ENCODE data around the gene DMD.

DNA sequence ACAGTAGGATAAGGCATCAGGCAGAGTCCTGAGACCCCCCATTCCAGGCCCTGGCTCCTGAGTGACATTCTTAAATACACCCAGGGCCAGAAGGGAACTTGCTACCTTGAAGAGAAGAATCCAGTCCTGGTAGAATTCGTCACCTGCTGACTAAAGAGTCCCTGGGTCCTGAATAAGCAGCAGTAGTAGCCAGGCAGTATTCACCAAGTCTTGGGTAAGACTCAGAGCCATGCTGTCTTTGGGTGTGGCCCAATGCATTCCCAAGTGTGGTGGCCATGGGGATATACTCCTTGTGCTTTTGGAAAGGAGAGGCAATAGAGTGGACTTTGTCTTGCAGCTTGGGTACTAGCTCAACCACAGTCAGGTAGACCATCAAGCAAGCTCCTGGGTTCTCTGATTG, 359.1 kb downstream of the DMD start:
- TF ChIP-seq, protein P1, sequence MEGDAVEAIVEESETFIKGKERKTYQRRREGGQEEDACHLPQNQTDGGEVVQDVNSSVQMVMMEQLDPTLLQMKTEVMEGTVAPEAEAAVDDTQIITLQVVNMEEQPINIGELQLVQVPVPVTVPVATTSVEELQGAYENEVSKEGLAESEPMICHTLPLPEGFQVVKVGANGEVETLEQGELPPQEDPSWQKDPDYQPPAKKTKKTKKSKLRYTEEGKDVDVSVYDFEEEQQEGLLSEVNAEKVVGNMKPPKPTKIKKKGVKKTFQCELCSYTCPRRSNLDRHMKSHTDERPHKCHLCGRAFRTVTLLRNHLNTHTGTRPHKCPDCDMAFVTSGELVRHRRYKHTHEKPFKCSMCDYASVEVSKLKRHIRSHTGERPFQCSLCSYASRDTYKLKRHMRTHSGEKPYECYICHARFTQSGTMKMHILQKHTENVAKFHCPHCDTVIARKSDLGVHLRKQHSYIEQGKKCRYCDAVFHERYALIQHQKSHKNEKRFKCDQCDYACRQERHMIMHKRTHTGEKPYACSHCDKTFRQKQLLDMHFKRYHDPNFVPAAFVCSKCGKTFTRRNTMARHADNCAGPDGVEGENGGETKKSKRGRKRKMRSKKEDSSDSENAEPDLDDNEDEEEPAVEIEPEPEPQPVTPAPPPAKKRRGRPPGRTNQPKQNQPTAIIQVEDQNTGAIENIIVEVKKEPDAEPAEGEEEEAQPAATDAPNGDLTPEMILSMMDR (conservative IDR thresholded peaks at IDR 0.05 in 1 of 2, IDR thresholded peaks at IDR 0.05 in 1 of 2; ENCODE audit: low read depth in 1 of 2, low read length in 2 of 2) = no peak
- no peak for TF ChIP-seq EZH2 (IDR thresholded peaks at IDR 0.05; ENCODE audit: low read length, missing control alignments)
